Astrocyte of the hippocampus (primary cell): ENCODE results near the gene COA5.

Experiments
- DNase-seq: peaks from one replicate; pipeline ENCODE4 v3.0.0; 2011; ENCODE audit warnings: low read depth, low spot score

COA5 gene

DNA sequence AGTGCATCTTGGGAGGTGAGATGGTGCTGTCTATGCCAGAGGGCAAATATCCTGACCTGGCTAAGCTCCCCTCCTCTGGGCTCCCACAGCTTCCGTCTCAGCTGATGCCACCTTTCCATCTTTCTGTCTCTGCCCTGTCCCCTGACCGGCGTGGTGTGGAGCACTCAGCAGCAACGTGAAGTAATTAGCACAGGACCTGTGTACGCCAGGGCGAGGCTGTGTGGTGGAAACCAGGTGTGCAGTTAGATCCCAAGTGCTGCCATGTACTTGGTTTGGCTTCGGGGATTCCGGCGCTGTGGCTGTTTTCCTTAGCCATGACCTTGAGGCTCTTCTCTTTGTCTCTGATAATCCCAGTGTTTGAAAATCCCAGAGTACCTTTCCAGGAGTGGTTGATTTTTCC, 36.5 kb downstream of the COA5 start:
- no peak for DNase-seq

- DNase-seq, result no peak
Observed at GRCh38 chr2:98571121-98571701, 37.1 kb downstream of the COA5 start.

- no peak for DNase-seq
Observed at GRCh38 chr2:98570356-98570755, 38.0 kb downstream of the COA5 start.

- no peak for DNase-seq
Observed at GRCh38 chr2:98569915-98570314, 38.4 kb downstream of the COA5 start.

DNA sequence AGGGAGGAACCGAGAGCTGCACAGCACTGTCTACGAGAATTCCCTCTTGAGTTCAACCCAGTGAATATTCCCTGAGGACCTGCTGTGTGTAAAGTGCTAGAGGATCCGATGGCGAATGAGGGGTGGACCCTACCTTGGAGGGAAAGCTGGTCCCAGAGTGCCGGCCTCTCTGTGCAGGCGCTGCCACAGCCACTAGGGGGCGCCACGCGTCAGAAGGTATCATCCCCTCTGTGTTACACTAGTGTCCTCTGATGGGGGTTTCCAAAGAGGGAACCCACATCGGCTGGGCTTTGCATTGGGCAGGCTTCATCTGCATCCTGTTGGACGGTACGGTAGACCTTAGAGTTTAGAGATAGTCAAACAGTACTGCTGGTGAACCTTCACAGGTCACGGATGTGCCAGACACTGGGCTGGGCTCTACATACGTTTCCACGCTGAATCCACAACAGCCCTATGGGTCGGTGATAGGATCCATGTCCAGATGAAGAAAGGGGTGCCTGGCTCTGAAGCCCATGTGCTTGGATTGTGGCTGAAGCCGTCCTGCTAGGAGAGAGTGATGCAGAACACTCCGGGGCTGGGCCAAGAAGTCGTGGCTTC, 39.0 kb downstream of the COA5 start:
- DNase-seq, result no peak

DNA sequence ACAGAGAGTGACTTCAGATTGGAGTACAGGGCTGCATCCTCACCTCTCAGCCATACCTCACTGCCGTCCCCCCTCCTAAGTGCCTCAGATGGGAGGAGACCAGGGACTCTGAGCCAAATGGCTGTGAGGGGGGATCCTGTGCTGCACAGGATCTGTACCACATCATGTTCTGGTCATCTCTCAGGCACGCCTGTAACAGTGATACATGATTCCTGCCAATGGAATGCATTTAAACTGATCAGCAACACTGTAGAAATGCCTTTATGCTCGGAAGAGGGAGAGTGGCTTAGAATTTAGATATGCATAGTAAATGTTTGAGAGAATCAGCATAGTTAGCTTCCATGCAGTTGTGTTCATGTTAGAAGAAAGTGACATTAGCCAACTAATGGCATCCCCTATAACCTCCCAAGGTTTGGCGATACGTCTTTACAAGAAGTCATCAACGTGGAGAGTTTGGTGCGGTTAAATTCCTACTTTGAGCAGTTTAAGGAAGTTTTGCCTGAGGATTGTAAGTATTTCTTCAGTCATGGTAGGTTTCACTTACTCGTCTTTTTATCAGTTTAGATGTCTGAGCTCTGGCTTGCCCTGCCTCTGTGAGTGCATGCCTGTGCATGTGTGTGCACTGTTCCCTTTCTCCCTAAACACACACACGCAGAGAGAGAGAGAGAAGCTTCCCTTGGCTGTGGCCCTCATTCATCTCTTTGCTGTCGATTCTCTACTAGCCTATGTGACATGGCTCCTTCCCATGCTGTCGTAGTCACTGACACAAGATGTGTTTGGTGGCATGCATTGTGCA, 40.0 kb downstream of the COA5 start:
- DNase-seq, result peak; percentile 37

- DNase-seq, result no peak
Observed at GRCh38 chr2:98565941-98566340, 42.4 kb downstream of the COA5 start.

DNA sequence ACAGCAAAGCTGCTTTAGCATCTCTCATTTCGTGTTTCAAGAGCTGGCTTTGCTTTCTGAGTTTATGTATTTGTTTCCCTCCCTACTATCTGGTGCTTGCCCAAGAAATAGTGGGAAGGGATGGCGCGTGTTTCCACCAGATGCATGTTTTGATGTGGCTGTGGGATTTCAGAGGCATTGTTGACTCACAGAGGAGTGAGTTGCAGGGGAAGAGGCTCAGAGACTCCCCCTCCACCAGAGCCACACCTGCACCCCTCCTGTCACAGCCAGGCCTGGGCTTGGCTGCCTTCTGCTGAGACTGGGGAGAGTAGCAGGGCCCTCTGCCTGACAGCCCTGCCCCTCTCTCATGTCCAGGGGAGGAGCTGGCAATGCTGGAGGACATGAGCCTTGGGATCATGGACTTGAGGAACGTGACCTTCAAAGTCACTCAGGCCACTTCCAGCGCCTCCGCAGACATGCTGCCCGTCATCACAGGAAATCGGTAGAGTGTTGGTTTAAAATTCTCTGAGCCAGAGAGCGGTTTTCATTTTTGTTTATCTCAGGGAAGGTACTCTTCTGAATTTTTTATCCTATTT, 42.9 kb downstream of the COA5 start:
- no peak for DNase-seq

DNA sequence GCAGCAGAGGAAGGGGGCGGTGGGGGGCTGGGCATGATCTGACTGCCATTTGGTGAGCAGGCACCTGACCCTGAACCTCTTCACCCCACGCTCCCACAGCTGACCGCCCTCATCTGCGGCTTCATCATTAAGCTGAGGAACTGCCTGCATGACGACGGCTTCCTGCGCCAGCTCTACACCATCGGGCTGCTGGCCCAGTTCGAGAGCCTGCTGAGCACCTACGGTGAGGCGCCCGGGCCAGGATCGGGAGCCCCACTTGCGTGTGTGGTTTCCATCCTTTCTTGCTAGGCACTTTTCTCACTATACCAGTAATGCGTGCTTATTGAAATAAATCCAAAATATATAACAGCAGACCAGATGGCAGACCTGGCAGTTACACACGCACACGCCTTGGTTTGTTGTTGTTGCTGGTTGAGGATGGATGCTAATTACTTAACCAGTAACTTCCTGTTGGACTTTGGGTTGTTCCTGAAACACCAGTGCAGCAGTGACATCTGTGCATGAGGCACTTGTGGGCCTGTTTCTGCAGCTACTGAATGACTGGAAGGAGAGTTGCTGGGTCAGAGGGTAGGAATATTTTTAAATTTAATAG, 43.7 kb downstream of the COA5 start:
- no peak for DNase-seq

DNA sequence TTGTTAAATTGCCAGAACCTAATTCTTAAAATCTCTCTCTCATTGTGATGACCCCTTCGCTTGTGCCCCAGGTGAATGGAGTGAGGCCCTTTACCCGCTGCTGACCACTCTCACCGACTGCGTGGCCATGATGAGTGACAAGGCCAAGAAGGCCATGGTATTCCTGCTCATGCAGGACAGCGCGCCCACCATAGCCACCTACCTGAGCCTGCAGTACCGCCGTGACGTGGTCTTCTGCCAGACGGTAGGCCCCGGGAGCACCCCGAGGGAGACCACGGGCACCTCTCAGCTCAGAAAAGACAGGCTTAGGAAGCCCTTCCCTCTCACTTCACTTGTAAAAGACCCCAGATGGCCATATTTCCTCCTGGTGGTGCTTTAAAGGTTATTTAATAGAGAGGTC, 44.9 kb downstream of the COA5 start:
- DNase-seq, result no peak

- no peak for DNase-seq
Observed at GRCh38 chr2:98561902-98562695, 46.2 kb downstream of the COA5 start.

- DNase-seq, result no peak
Observed at GRCh38 chr2:98561018-98561417, 47.3 kb downstream of the COA5 start.

DNA sequence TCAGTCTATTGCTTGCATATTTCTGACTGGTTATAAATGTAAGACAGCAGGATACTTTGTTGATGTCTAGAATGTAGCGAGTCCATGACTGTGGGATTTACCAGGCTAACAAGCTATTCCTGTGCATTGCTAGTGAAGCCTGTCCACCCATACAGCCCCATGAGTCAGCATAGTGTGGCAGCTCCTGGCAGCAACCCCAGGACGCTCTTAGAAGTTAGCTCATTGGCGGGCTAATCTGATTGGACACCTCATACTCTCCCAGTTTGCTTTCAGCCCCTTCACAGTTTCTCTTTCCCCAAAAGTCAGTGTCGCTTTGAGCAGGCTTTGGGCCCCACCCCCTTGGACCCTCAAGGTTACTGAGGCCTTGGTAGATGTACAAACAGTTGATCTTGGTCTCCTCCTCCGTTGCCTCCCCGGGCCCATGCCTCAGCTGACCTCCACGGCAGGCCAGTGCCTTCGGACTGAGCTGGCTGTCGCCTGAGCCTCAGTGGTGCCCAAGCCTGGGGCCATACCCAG, 48.0 kb downstream of the COA5 start:
- DNase-seq, result peak; percentile 92

DNA sequence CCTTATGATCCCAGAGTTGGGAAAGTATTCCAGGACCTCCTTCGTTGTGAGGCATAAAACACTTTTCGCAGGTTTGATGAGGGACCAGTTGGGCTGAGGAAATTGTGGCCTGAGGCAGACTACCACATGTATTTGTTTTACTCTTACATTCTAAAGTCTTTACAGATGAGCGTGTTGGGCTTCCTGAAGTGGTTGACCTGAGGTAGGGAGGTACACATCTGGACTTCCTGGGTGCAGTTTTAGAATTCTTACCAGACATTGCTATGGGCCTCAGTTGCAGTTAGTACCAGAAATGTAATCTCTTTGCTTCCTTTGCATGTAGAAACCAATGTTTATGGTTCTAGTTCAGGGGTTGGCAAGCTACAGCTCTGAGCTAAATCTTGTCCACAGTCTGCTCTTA, 48.7 kb downstream of the COA5 start:
- no peak for DNase-seq

GRCh38 chr2:98558852-98559530, 49.3 kb downstream of the COA5 start:
- no peak for DNase-seq

DNA sequence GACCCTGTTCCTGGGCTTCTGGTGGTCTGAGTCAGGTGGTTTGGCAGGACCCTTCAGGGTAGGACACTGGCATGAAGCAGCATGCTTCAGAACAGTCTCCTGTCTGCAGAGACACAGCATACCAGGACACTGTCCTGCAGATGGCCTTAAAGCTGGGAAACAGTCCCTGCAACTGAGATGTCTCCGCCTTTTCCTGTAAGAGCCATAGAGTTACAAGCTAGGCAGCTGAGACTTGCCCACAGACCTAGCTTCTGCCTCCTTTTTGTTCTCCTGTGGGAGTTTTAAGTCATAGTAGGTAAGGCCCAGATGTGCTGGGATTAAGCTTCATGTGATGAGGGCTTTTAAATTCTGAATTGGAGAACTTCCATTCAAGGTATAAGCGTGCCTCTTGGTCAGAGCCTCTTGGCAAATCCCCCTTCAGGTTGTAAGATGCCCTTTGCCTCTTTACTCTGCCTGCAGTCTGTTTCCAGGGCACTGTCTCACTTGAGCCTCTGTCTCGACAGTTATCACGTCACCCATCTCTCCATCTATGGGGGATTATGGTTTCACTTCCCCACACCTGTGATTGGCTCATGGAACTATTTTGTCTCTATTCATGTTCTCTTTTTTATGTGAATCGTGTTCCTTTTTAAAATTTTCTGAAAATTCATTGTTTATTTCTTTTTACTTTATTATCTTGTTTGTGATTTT, 51.8 kb downstream of the COA5 start:
- no peak for DNase-seq

- no peak for DNase-seq
Observed at GRCh38 chr2:98555696-98556095, 52.6 kb downstream of the COA5 start.

DNA sequence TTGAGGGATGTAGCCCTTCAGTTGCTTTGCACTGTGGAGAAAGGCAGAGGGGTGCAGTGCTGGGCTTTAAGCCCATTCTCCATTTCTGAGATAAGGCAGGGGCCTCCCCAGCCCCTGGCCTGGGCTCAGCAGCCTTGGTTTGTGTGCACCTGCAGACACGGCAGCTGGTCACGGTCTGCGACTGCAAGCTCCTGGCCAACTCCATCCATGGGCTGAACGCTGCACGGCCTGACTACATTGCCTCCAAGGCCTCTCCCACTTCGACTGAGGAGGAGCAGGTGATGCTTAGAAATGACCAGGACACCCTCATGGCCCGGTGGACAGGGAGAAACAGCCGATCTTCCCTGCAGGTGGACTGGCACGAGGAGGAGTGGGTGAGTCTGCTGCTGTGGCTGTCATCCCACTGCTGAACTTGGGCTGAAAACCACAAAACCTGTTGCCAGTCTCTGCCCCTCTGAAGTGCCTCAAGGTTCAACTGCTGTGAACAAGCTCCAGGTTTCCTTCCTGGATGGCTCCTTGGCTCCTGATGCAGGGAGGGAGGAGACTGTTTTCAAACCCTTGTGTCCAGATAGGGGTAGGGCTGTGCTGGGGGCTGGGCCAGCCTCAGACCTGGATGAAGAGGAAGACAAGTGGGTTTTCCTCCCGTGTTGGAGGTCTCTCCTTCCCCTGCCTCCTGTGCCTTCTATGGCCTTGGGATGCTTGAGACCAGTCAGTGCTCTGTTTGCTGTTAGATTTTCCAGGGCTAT, 54.0 kb downstream of the COA5 start:
- no peak for DNase-seq

DNA sequence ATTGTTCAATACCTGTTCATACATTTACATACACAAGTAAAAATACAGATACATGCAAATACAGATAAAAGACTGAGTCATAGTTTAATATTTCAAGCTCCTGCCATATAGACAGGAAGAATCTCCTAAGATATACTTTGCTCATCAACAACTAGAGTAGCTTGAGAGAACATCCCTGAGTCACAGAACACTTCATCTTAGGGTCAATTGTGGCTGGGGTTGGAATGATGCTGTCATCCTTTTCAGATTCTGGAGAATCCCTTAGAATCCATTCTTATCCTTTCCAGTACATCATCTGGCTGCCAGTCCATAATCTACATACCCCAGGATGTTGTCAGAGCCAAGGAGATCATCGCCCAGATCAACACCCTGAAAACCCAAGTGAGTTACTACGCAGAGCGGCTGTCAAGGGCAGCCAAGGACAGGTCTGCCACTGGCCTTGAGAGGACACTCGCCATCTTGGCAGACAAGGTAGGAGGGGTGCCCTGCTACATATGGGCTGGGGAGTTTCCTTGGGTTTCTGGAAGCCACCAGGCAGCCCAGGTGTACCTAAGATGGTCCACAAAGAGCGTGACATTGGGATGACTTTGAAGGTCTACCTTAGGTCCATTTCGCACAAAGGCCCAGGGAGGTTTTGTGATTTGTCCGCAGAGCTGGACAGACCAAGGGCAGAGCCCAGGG, 55.7 kb downstream of the COA5 start:
- no peak for DNase-seq
